ENCODE results near the gene MYLIP. TPM values are rescaled to one million over a fixed set of nuclear protein-coding genes. Genes with fewer than 3 reads are reported as not detected.
A peak's percentile ranks its signal among the peaks of the same experiment; 100 is the strongest.

The MYLIP gene
- total and polyA plus RNA-seq, 2 of the 13 experiments (the other 11 are each of a cell fraction or from before 2014, with no cell fraction given): 3.4 to 10.8 TPM

- TF ChIP-seq DMAP1 (CRISPR knock-in tag; IDR thresholded peaks at IDR 0.05): peak; percentile 61
- 0 out of 2 replicates have a peak, but pooled peaks have one; percentile 74 for TF ChIP-seq ZFP36L2 (CRISPR knock-in tag; IDR thresholded peaks at IDR 0.05)
- peak; percentile 76 for TF ChIP-seq PATZ1 (CRISPR knock-in tag; IDR thresholded peaks at IDR 0.05)
- 0 out of 2 replicates have a peak, but pooled peaks have one; percentile 44 for TF ChIP-seq ZNF263 (CRISPR knock-in tag; IDR thresholded peaks at IDR 0.05)
- peak; percentile 70; the same call in 1 of the 2 replicates for TF ChIP-seq MAZ (IDR thresholded peaks at IDR 0.05; ENCODE audit: borderline replicate concordance, low read depth, low read length)
- TF ChIP-seq MAZ (CRISPR knock-in tag; IDR thresholded peaks at IDR 0.05; ENCODE audit: low read depth): peak; percentile 90
- 0 out of 2 replicates have a peak, but pooled peaks have one; percentile 37 for TF ChIP-seq ZZZ3 (CRISPR knock-in tag; IDR thresholded peaks at IDR 0.05; ENCODE audit: borderline replicate concordance)
- peak; percentile 39; the same call in 1 of the 2 replicates for TF ChIP-seq REPIN1 (CRISPR knock-in tag; IDR thresholded peaks at IDR 0.05; ENCODE audit: borderline replicate concordance, low read depth)
- TF ChIP-seq ZNF547 (CRISPR knock-in tag; IDR thresholded peaks at IDR 0.05): peak; percentile 95
- no peak; the same call in 1 of the 2 replicates for TF ChIP-seq DZIP1 (CRISPR knock-in tag; IDR thresholded peaks at IDR 0.05)
- no peak for TF ChIP-seq ZNF652 (CRISPR knock-in tag; IDR thresholded peaks at IDR 0.05; ENCODE audit: borderline replicate concordance, low read depth)
- TF ChIP-seq ZNF207 (IDR thresholded peaks at IDR 0.05; ENCODE audit: borderline replicate concordance): no peak
- TF ChIP-seq GFI1 (CRISPR knock-in tag; IDR thresholded peaks at IDR 0.05; ENCODE audit: borderline replicate concordance): peak; percentile 88
- peak; percentile 65 for TF ChIP-seq MIER3 (CRISPR knock-in tag; IDR thresholded peaks at IDR 0.05; ENCODE audit: borderline replicate concordance)
- TF ChIP-seq IRF9 (CRISPR knock-in tag; IDR thresholded peaks at IDR 0.05; ENCODE audit: borderline replicate concordance): peak; percentile 96
- TF ChIP-seq HHEX (CRISPR knock-in tag; IDR thresholded peaks at IDR 0.05): no peak
- TF ChIP-seq NAIF1 (CRISPR knock-in tag; IDR thresholded peaks at IDR 0.05; ENCODE audit: borderline replicate concordance): peak; percentile 93
- TF ChIP-seq MYPOP (CRISPR knock-in tag; IDR thresholded peaks at IDR 0.05): peak; percentile 76
- TF ChIP-seq ARNT (IDR thresholded peaks at IDR 0.05): no peak
- no peak for TF ChIP-seq PTBP1 (IDR thresholded peaks at IDR 0.05; ENCODE audit: low read depth, low read length, poor library complexity, severe bottlenecking)
- no peak for TF ChIP-seq U2AF1 (optimal IDR thresholded peaks at IDR 0.05; ENCODE audit: low read depth, low read length)
- TF ChIP-seq SATB2 (CRISPR knock-in tag; IDR thresholded peaks at IDR 0.05): 0 out of 2 replicates have a peak, but pooled peaks have one; percentile 34
- peak; percentile 81; the same call in 1 of the 2 replicates for TF ChIP-seq ETV6 (CRISPR knock-in tag; conservative IDR thresholded peaks at IDR 0.05)
Measured at GRCh38 chr6:16128759-16129622, at the start of gene MYLIP (continued).
